IMR-90 (cell line): ENCODE data around the gene PRR5. TPM values are rescaled to one million over a fixed set of nuclear protein-coding genes. Genes with fewer than 3 reads are reported as not detected.

Source experiments
- ATAC-seq: fragments of 200-7000 bp; cut with Tn5 transposase; 2 replicates; pipeline ENCODE4 v1.9.1; 2020; ENCODE audit warnings: low read depth, mild to moderate bottlenecking, moderate library complexity
- BruUV-seq: library from RNA; stranded (reverse); fragments of 400-500 nt; replicated peaks from 2 replicates; lab custom pipeline; 2021; lab: Mats Ljungman, UMichigan
- CTCF ChIA-PET: fragments of 300-600 bp; formaldehyde crosslinking; extraction: SDS; loops from one replicate; lab custom pipeline; 2021; ENCODE audit warnings: antibody characterized with exemption; lab: Yijun Ruan, JAX
- POLR2A ChIA-PET: fragments of 300-600 bp; sonication (Branson Sonifier 250); formaldehyde crosslinking; loops from one replicate; lab custom pipeline; 2022; ENCODE audit warnings: antibody characterized with exemption; ENCODE audit not compliant: unreplicated experiment; lab: Charles Lee
- DNase-seq: peaks from one replicate; pipeline ENCODE4 v3.0.0; 2013
- H2AFZ ChIP-seq: replicated peaks from 2 replicates; pipeline ENCODE3; 2013; ENCODE audit warnings: low read length, mild to moderate bottlenecking; ENCODE audit not compliant: poor library complexity
- H2AK5ac ChIP-seq: 2 replicates; pipeline ENCODE4 v1.6.1; 2013; ENCODE audit warnings: low read depth, low read length, inconsistent platforms
- H2AK9ac ChIP-seq: replicated peaks from 2 replicates; pipeline ENCODE3; 2013; ENCODE audit warnings: mild to moderate bottlenecking, low read depth, low read length, moderate library complexity; ENCODE audit not compliant: poor library complexity
- H2BK120ac ChIP-seq: 2 replicates; pipeline ENCODE4 v1.6.1; 2013; ENCODE audit warnings: low read depth, low read length, inconsistent platforms
- H2BK15ac ChIP-seq: 3 replicates; pipeline ENCODE4 v1.6.1; 2013; ENCODE audit warnings: low read depth, low read length, inconsistent platforms
- H2BK20ac ChIP-seq: 2 replicates; pipeline ENCODE4 v1.6.1; 2013; ENCODE audit warnings: low read depth, mild to moderate bottlenecking, inconsistent platforms, low read length, moderate library complexity
- H2BK5ac ChIP-seq: 2 replicates; pipeline ENCODE4 v1.6.1; 2013; ENCODE audit warnings: mild to moderate bottlenecking, low read depth, low read length, inconsistent platforms; ENCODE audit not compliant: poor library complexity, severe bottlenecking
- H3K14ac ChIP-seq: replicated peaks from 2 replicates; pipeline ENCODE4 v1.6.1; 2013; ENCODE audit warnings: low read depth, low read length, inconsistent platforms
- H3K18ac ChIP-seq: 2 replicates; pipeline ENCODE4 v1.6.1; 2013; ENCODE audit warnings: low read depth, low read length, control low read depth
- H3K23ac ChIP-seq: 2 replicates; pipeline ENCODE4 v1.6.1; 2013; ENCODE audit warnings: low read depth, low read length, inconsistent platforms
- H3K27ac ChIP-seq: 2 replicates; pipeline ENCODE4 v1.5.1; 2013; ENCODE audit warnings: mild to moderate bottlenecking, control low read depth, low read length; ENCODE audit not compliant: insufficient read depth
- H3K27me3 ChIP-seq: 2 replicates; pipeline ENCODE4 v1.6.1; 2013; ENCODE audit warnings: low read length; ENCODE audit not compliant: control insufficient read depth, insufficient read depth
- H3K36me3 ChIP-seq: 2 replicates; pipeline ENCODE4 v1.6.1; 2013; ENCODE audit warnings: low read length, mixed read lengths; ENCODE audit not compliant: control insufficient read depth, insufficient read depth
- H3K4ac ChIP-seq: 2 replicates; pipeline ENCODE4 v1.6.1; 2013; ENCODE audit warnings: low read depth, low read length, inconsistent platforms
- H3K4me1 ChIP-seq: 2 replicates; pipeline ENCODE4 v1.6.1; 2013; ENCODE audit warnings: low read length, mixed read lengths; ENCODE audit not compliant: control insufficient read depth, insufficient read depth
- H3K4me2 ChIP-seq: 2 replicates; pipeline ENCODE4 v1.6.1; 2013; ENCODE audit warnings: low read depth, mild to moderate bottlenecking, control low read depth, low read length, moderate library complexity
- H3K4me3 ChIP-seq: 2 replicates; pipeline ENCODE4 v1.5.1; 2013; ENCODE audit warnings: low read depth, mild to moderate bottlenecking, control low read depth, low read length, moderate library complexity; ENCODE audit not compliant: insufficient read depth
- H3K56ac ChIP-seq: 2 replicates; pipeline ENCODE4 v1.6.1; 2013; ENCODE audit warnings: low read length, inconsistent platforms; ENCODE audit not compliant: insufficient read depth; ENCODE audit errors: extremely low read depth
- H3K79me1 ChIP-seq, 2 experiments: 2 replicates each; pipeline ENCODE4 v1.6.1; 2013; ENCODE audit warnings: low read length in 2 of 2, inconsistent platforms in 1 of 2, low read depth in 1 of 2
- H3K9ac ChIP-seq: 2 replicates; pipeline ENCODE4 v1.6.1; 2013; ENCODE audit warnings: low read depth, low read length, control low read depth
- H3K9me1 ChIP-seq: 2 replicates; pipeline ENCODE4 v1.6.1; 2013; ENCODE audit warnings: low read length, inconsistent platforms; ENCODE audit not compliant: insufficient read depth
- H3K9me3 ChIP-seq: 2 replicates; pipeline ENCODE4 v1.6.1; 2013; ENCODE audit warnings: low read length; ENCODE audit not compliant: control insufficient read depth, insufficient read depth
- H4K20me1 ChIP-seq: 2 replicates; pipeline ENCODE4 v1.6.1; 2013; ENCODE audit warnings: low read length, inconsistent platforms; ENCODE audit not compliant: insufficient read depth
- H4K5ac ChIP-seq: 2 replicates; pipeline ENCODE4 v1.6.1; 2013; ENCODE audit warnings: mild to moderate bottlenecking, low read depth, low read length, control low read depth
- H4K8ac ChIP-seq, 2 experiments: 2 replicates each; pipeline ENCODE4 v1.6.1; 2013; ENCODE audit warnings: low read depth in 2 of 2, low read length in 2 of 2, control low read depth in 1 of 2, inconsistent platforms in 1 of 2
- H4K91ac ChIP-seq: 2 replicates; pipeline ENCODE4 v1.6.1; 2013; ENCODE audit warnings: low read depth, low read length, inconsistent platforms; ENCODE audit not compliant: insufficient read depth
- CEBPB ChIP-seq: IDR thresholded peaks from 2 replicates; pipeline ENCODE4 v1.6.1; 2012; ENCODE audit warnings: low read depth, low read length, improper control_type of control experiment
- CHD1 ChIP-seq: IDR thresholded peaks from 2 replicates; pipeline ENCODE4 v1.6.1; 2012; ENCODE audit warnings: low read depth, low read length, improper control_type of control experiment
- RFX5 ChIP-seq: IDR thresholded peaks from 2 replicates; pipeline ENCODE4 v1.8.0; 2012; ENCODE audit warnings: low read depth, mild to moderate bottlenecking, low read length, moderate library complexity
- WGBS, 2 experiments: methylation state at CpG; one replicate each; pipeline versions ENCODE4 v1.1.5 to v1.1.7; 2013; ENCODE audit warnings: missing lambda C conversion rate in 2 of 2; ENCODE audit not compliant: insufficient read length in 1 of 2; ENCODE audit errors: extremely low coverage in 2 of 2; 5-methylcytosine and 5-hydroxymethylcytosine counted together
- dilution Hi-C: fragments of 300-500 bp; cut with HindIII; formaldehyde crosslinking; loops from one replicate; pipeline ENCODE4 v1.14.3; 2018; ENCODE audit warnings: low sequenced_read_pairs; ENCODE audit not compliant: unreplicated experiment
- in situ Hi-C: fragments of 300-500 bp; cut with MboI; formaldehyde crosslinking; loops from 3 replicates; pipeline ENCODE4 v1.14.3; 2019; ENCODE audit warnings: low sequenced_read_pairs, inconsistent platforms, mixed read lengths
- intact Hi-C: fragments of 100-400 bp; cut with micrococcal nuclease; formaldehyde crosslinking; loops from 2 replicates; pipeline ENCODE4 v1.10.0; 2022
- polyA plus RNA-seq, 3 experiments: library from polyadenylated mRNA; depleted of rRNA; stranded (reverse); fragments of >200 nt; gene quantifications; 2 replicates each; pipeline ENCODE4 v1.2.3, GENCODE V29; 2012; ENCODE audit warnings: low replicate concordance in 1 of 3
- total RNA-seq: library from RNA; depleted of rRNA; stranded (reverse); fragments of >200 nt; gene quantifications from 2 replicates; pipeline ENCODE4 v1.2.3, GENCODE V29; 2012
- TF ChIP-seq, protein P1 (sequence below): fragments of 150-350 bp; IDR thresholded peaks from 2 replicates; pipeline ENCODE4 v1.6.1; 2017; ENCODE audit warnings: mild to moderate bottlenecking, antibody characterized with exemption, low read length, low read depth
- TF ChIP-seq, protein P2 (sequence below): fragments of 150-350 bp; IDR thresholded peaks from 2 replicates; pipeline ENCODE4 v1.6.1; 2016; ENCODE audit warnings: low read depth, mild to moderate bottlenecking, low read length, moderate library complexity, borderline replicate concordance
- TF ChIP-seq, protein P3 (sequence below): conservative IDR thresholded peaks from 2 replicates; pipeline ENCODE4 v1.5.1; 2012; ENCODE audit warnings: mild to moderate bottlenecking, low read depth, low read length, improper control_type of control experiment

The PRR5 gene
- total and polyA plus RNA-seq, 2 of the 4 experiments (the other 2 are of a cell fraction), result 8.1 to 24.3 TPM

DNA sequence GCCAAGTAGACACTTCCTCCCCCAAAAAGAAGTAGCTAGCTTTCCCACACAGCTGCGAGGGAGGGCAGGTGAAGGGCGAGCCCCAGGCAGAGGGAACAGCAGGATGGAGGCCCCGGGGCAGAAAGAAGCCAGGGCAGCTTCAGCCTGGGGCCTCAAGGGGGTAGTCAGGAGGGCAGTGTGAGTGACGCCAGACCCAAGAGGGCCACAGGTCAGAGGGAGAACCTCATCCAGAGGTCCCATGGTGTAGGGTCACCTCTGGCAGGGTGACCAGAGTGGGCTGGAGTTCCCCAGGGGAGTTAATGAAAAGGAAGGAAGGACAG, 9.2 kb downstream of the PRR5 start:
- intact Hi-C loops, result no loop called here
- H2BK20ac ChIP-seq, result no peak overlapping the region
- H2AK5ac ChIP-seq, result no peak overlapping the region
- no peak overlapping the region for H2BK120ac ChIP-seq
- H2BK5ac ChIP-seq, result no peak overlapping the region
- H4K8ac ChIP-seq, result no peak overlapping the region
- peaks cover 7% of the 10 kb centered on the region; the same call in 1 of the 2 replicates for H3K36me3 ChIP-seq
- no peak overlapping the region for H3K56ac ChIP-seq
- dilution Hi-C loops, result no loop called here
- TF ChIP-seq, protein P1, sequence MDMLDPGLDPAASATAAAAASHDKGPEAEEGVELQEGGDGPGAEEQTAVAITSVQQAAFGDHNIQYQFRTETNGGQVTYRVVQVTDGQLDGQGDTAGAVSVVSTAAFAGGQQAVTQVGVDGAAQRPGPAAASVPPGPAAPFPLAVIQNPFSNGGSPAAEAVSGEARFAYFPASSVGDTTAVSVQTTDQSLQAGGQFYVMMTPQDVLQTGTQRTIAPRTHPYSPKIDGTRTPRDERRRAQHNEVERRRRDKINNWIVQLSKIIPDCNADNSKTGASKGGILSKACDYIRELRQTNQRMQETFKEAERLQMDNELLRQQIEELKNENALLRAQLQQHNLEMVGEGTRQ, result no peak
- no peak for TF ChIP-seq RFX5
- TF ChIP-seq CHD1, result no peak
- TF ChIP-seq CEBPB, result no peak
- TF ChIP-seq, protein P2, sequence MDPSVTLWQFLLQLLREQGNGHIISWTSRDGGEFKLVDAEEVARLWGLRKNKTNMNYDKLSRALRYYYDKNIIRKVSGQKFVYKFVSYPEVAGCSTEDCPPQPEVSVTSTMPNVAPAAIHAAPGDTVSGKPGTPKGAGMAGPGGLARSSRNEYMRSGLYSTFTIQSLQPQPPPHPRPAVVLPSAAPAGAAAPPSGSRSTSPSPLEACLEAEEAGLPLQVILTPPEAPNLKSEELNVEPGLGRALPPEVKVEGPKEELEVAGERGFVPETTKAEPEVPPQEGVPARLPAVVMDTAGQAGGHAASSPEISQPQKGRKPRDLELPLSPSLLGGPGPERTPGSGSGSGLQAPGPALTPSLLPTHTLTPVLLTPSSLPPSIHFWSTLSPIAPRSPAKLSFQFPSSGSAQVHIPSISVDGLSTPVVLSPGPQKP, result no peak
- TF ChIP-seq, protein P3, sequence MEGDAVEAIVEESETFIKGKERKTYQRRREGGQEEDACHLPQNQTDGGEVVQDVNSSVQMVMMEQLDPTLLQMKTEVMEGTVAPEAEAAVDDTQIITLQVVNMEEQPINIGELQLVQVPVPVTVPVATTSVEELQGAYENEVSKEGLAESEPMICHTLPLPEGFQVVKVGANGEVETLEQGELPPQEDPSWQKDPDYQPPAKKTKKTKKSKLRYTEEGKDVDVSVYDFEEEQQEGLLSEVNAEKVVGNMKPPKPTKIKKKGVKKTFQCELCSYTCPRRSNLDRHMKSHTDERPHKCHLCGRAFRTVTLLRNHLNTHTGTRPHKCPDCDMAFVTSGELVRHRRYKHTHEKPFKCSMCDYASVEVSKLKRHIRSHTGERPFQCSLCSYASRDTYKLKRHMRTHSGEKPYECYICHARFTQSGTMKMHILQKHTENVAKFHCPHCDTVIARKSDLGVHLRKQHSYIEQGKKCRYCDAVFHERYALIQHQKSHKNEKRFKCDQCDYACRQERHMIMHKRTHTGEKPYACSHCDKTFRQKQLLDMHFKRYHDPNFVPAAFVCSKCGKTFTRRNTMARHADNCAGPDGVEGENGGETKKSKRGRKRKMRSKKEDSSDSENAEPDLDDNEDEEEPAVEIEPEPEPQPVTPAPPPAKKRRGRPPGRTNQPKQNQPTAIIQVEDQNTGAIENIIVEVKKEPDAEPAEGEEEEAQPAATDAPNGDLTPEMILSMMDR, result no peak
- no peak overlapping the region for H2AK9ac ChIP-seq
- H3K23ac ChIP-seq, result no peak overlapping the region
- POLR2A ChIA-PET, result no interaction called here
- ATAC-seq, result no peak
- DNase-seq, result no peak
- H3K4ac ChIP-seq, result no peak overlapping the region
- H4K5ac ChIP-seq, result no peak overlapping the region
- CTCF ChIA-PET, result no interaction called here
- H3K4me1 ChIP-seq, result peaks cover 7% of the 10 kb centered on the region
- no TSS peak for BruUV-seq
- peaks cover 7 to 10% of the 10 kb centered on the region in 2 experiments; a peak in 2 of 4 replicates for H3K79me1 ChIP-seq
- in situ Hi-C loops, result no loop called here
- H3K9ac ChIP-seq, result no peak overlapping the region
- no peak overlapping the region for H3K4me2 ChIP-seq
- H4K91ac ChIP-seq, result no peak overlapping the region
- peaks cover 20% of the 10 kb centered on the region for H4K20me1 ChIP-seq
- no peaks in the 10 kb centered on the region for H3K27me3 ChIP-seq
- no peaks in the 10 kb centered on the region for H3K9me3 ChIP-seq
- H3K27ac ChIP-seq, result no peak overlapping the region
- no peak overlapping the region for H3K14ac ChIP-seq
- H2AFZ ChIP-seq, result no peak overlapping the region
- no peak overlapping the region for H3K18ac ChIP-seq
- WGBS, 2 experiments, result 80% methylated on average over 1 of the region's 4 CpGs; no CpG with 5 or more reads in 1 of the 2 experiments
- H3K4me3 ChIP-seq, result no peak overlapping the region
- H2BK15ac ChIP-seq, result no peak overlapping the region
- H3K9me1 ChIP-seq, result peaks cover 5% of the 10 kb centered on the region; the same call in 1 of the 2 replicates
